DND-41 (cell line): ENCODE measurements around the gene FITM1.

Source experiments
- CTCF ChIP-seq: IDR thresholded peaks from 2 replicates; pipeline ENCODE4 v1.5.1; 2012; ENCODE audit warnings: borderline replicate concordance, low read length, moderate library complexity, mild to moderate bottlenecking; ENCODE audit not compliant: poor library complexity, severe bottlenecking; ENCODE audit errors: extremely low read depth
- EZH2 ChIP-seq: IDR thresholded peaks from 3 replicates; pipeline ENCODE4 v1.6.1; 2012; ENCODE audit warnings: borderline replicate concordance, low read depth, mild to moderate bottlenecking, moderate library complexity, low read length, inconsistent platforms; ENCODE audit not compliant: severe bottlenecking

- TF ChIP-seq CTCF (no peak), EZH2 (no peak)
Observed at GRCh38 chr14:24123424-24124417, 6.7 kb upstream of the FITM1 start.
